Gastrocnemius medialis (tissue), 4 donors: ENCODE results near the gene RB1.

ENCODE experiments used
- CTCF ChIP-seq, 5 experiments: fragments of 450-650 bp in 3 of 5; fragments of 200-600 bp in 2 of 5; sonication (generic) in 2 of 5; IDR thresholded peaks in 4 of 5; conservative IDR thresholded peaks in 1 of 5; 1 replicate in 4 of 5; 2 replicates in 1 of 5; pipeline ENCODE4 v1.5.1; 2016 to 2019; ENCODE audit warnings: antibody characterized with exemption in 5 of 5, mild to moderate bottlenecking in 3 of 5, moderate library complexity in 3 of 5
- POLR2A ChIP-seq, 2 donors: fragments of 450-650 bp; IDR thresholded peaks; one replicate each; pipeline ENCODE4 v1.6.1; 2017; ENCODE audit warnings: antibody characterized with exemption in 2 of 2, mild to moderate bottlenecking in 2 of 2, moderate library complexity in 2 of 2

GRCh38 chr13:48491423-48492095 is 188.0 kb downstream of the RB1 start:
- TF ChIP-seq POLR2A (IDR thresholded peaks at IDR 0.05) (no peak), CTCF (IDR thresholded peaks at IDR 0.05 in 4 of 5, conservative IDR thresholded peaks at IDR 0.05 in 1 of 5) (no peak)
